Choroid plexus epithelial cell (primary cell): ENCODE data around the gene PLXNA2.

Experiments used
- DNase-seq: peaks from one replicate; pipeline ENCODE4 v3.0.0-alpha.2; 2010; ENCODE audit warnings: low read depth
- H3K4me3 ChIP-seq: 2 replicates; pipeline ENCODE4 v1.5.1; 2011; ENCODE audit warnings: low read depth, mild to moderate bottlenecking, control low read depth, low read length, moderate library complexity
- TF ChIP-seq, protein P1 (sequence below): conservative IDR thresholded peaks from 2 replicates; pipeline ENCODE4 v1.5.1; 2011; ENCODE audit warnings: low read depth, mild to moderate bottlenecking, control low read depth, inconsistent platforms, low read length, moderate library complexity

PLXNA2 gene

DNA sequence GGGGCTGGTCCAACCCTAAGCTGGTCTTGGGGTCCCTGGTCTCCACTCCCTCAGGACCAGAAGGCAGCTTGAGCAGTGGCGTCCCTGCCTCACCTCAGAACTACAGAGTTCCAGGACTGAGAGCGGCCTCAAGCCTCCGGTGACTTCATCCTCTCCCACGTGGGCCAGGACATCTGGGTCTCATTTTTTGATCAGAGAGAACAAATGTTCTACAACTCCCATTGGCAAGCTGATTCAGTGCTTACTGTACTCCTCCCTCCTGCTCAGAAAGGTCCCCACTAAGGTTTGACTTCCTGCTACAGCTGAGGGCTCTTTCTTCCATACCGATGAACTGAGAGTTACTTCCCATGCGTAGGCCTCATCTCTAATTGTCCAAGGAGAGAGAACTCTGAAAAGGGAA lies 78.5 kb downstream of the PLXNA2 start:
- TF ChIP-seq, protein P1, sequence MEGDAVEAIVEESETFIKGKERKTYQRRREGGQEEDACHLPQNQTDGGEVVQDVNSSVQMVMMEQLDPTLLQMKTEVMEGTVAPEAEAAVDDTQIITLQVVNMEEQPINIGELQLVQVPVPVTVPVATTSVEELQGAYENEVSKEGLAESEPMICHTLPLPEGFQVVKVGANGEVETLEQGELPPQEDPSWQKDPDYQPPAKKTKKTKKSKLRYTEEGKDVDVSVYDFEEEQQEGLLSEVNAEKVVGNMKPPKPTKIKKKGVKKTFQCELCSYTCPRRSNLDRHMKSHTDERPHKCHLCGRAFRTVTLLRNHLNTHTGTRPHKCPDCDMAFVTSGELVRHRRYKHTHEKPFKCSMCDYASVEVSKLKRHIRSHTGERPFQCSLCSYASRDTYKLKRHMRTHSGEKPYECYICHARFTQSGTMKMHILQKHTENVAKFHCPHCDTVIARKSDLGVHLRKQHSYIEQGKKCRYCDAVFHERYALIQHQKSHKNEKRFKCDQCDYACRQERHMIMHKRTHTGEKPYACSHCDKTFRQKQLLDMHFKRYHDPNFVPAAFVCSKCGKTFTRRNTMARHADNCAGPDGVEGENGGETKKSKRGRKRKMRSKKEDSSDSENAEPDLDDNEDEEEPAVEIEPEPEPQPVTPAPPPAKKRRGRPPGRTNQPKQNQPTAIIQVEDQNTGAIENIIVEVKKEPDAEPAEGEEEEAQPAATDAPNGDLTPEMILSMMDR: no peak
- DNase-seq: peak; percentile 23
- H3K4me3 ChIP-seq: no peak overlapping the region

DNA sequence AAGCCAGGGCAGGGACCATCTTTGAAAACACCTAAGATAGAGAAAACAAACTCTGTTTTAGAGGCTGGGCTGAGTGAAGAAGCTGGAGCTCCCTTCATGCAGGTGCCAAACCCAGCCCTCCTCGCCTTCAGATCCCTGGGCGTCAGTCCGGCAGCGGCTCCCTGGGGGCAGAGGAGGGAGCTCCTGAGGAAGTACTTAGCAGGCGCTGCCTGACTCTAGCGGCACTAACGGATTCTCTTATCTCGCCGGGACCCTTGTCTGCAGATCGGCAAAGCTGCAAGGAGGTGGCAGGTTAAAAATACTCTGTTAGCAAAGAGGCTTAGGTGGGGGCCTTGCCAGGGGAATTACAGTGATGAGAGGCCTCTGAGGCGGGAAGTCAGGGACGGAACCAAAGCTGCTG lies 79.6 kb downstream of the PLXNA2 start:
- TF ChIP-seq, protein P1: no peak
- no peak overlapping the region for H3K4me3 ChIP-seq
- no peak for DNase-seq

DNA sequence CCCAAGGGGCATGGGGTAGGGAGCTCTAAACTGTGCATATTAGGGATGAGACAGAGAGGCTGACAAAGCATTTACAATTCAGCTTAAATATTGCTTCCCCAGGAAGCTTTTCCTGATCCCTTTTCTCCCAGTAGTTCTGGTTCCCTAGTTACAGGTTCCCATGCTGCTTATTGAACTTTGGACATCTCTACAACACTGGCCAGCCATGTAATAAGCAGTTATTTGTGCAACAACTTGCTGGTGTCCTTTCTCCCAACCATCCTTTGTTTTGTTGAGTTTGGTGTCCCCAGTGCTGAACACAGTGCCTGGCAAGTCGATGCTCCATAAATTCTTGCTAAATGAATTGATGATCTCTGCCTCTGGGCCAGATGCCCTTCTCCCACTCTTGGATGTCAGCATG lies 80.6 kb downstream of the PLXNA2 start:
- H3K4me3 ChIP-seq: no peak overlapping the region
- TF ChIP-seq, protein P1: no peak
- no peak for DNase-seq

DNA sequence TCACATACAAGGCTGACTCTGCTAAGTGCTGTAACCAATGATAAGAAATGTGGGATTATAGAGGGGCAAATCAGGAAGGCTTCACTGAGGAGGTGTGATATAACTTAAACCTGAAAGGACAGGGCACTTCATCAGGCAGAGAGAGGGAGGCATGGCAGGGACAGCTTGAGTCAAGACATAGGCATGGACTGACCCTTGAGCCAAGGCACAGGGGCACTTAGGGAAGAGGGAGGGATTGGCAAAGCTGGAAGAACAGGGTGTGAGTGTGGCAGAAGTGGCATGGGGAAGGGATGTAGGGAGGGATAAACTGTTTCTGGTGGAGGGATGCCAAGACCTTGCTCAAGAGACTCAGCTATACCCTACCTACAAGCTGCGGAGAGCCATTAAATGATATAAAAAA lies 81.3 kb downstream of the PLXNA2 start:
- no peak for DNase-seq
- no peak overlapping the region for H3K4me3 ChIP-seq
- TF ChIP-seq, protein P1: no peak

DNA sequence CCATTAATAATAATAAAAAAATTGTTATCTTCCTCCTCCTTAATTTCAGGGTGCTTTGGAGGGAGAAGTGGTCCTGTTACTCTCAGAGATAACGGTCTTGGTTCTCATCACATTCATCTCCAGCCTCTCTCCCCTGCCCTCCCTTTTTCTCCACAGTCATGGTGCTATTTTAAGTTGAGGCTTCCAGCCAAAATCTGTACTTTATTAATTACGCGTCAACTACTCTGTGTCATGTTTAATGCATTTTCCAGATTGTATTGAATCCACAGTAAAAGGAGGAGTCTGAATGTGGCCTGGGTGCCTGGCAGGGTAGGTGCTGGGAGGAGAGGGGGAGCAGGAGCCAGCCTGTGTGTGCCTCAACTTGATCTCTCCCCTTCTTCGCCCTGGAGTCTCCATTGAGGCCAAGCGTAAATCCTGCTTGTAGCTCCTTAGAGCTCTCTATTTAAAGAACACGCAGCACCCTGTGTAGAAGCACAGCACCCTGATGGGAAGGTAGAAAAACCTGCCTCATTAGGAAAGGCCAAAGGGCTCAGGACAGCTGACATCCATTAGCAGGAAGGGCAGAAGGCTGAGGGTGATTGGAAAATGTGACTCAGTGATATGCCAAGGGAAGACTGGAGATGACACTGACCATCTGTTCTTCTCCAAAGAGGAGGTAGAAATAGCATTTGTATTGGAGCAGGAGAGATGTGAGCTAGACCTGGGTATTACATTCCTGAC lies 82.4 kb downstream of the PLXNA2 start:
- TF ChIP-seq, protein P1: no peak
- H3K4me3 ChIP-seq: no peak overlapping the region
- no peak for DNase-seq

- no peak for DNase-seq
- TF ChIP-seq, protein P1: no peak
- H3K4me3 ChIP-seq: no peak overlapping the region
Observed at GRCh38 chr1:208161005-208161404, 83.2 kb downstream of the PLXNA2 start.

GRCh38 chr1:208160259-208160819 lies 83.8 kb downstream of the PLXNA2 start:
- H3K4me3 ChIP-seq: no peak overlapping the region
- TF ChIP-seq, protein P1: no peak
- DNase-seq: no peak
